HEK293 (cell line): ENCODE measurements around the gene ZNF367.
A peak's percentile ranks its signal among the peaks of the same experiment; 100 is the strongest.

ENCODE experiments used
- CTCF ChIA-PET: fragments of 350-600 bp; formaldehyde crosslinking; extraction: SDS; loops from one replicate; lab custom pipeline; 2021; ENCODE audit warnings: antibody characterized with exemption; lab: Yijun Ruan, JAX
- POLR2A ChIA-PET: fragments of 300-600 bp; formaldehyde crosslinking; extraction: SDS; loops from one replicate; lab custom pipeline; 2020; ENCODE audit warnings: antibody characterized with exemption, inconsistent platforms; lab: Yijun Ruan, JAX
- H3K27ac ChIP-seq: fragments of 200-500 bp; sonication (Bioruptor generic); 2 replicates; pipeline ENCODE4 v1.5.1; 2014; ENCODE audit warnings: low read depth, low read length, control low read depth, inconsistent platforms; ENCODE audit errors: extremely low read depth
- H3K36me3 ChIP-seq, 2 experiments: fragments of 200-500 bp in 1 of 2; sonication (Bioruptor generic) in 1 of 2; 1 replicate in 1 of 2; 2 replicates in 1 of 2; pipeline ENCODE4 v1.5.1; 2014 to 2017; ENCODE audit warnings: inconsistent platforms in 2 of 2, low read length in 2 of 2; ENCODE audit not compliant: control insufficient read depth in 2 of 2, insufficient read depth in 1 of 2
- H3K4me1 ChIP-seq: fragments of 200-500 bp; sonication (Bioruptor generic); 2 replicates; pipeline ENCODE4 v1.5.1; 2014; ENCODE audit warnings: mild to moderate bottlenecking, low read length, inconsistent platforms; ENCODE audit not compliant: control insufficient read depth, insufficient read depth
- H3K4me3 ChIP-seq: 2 replicates; pipeline ENCODE4 v1.5.1; 2011; ENCODE audit warnings: low read depth, mild to moderate bottlenecking, control low read depth, low read length, moderate library complexity
- H3K9me3 ChIP-seq: fragments of 200-500 bp; sonication (Bioruptor generic); 2 replicates; pipeline ENCODE4 v1.5.1; 2014; ENCODE audit warnings: low read depth, low read length, inconsistent platforms; ENCODE audit not compliant: control insufficient read depth, insufficient read depth
- CTCF ChIP-seq: fragments of 450-650 bp; formaldehyde crosslinking; IDR thresholded peaks from 2 replicates; pipeline ENCODE4 v1.5.1; 2016; ENCODE audit warnings: missing biosample characterization, missing genetic modification characterization
- KLF7 ChIP-seq: fragments of 450-650 bp; formaldehyde crosslinking; IDR thresholded peaks from 2 replicates; pipeline ENCODE4 v1.5.1; 2016; ENCODE audit warnings: missing biosample characterization, missing genetic modification characterization, borderline replicate concordance
- KLF9 ChIP-seq: fragments of 450-650 bp; formaldehyde crosslinking; IDR thresholded peaks from 2 replicates; pipeline ENCODE4 v1.5.1; 2016; ENCODE audit warnings: missing biosample characterization, missing genetic modification characterization, low read depth
- MEIS1 ChIP-seq: sonication (generic); formaldehyde crosslinking; IDR thresholded peaks from 2 replicates; pipeline ENCODE4 v1.8.1; 2022; ENCODE audit warnings: missing genetic modification reagents, mild to moderate bottlenecking, borderline replicate concordance
- OSR2 ChIP-seq: fragments of 450-650 bp; formaldehyde crosslinking; IDR thresholded peaks from 2 replicates; pipeline ENCODE4 v1.5.1; 2016; ENCODE audit warnings: missing biosample characterization, missing genetic modification characterization
- PRDM10 ChIP-seq: fragments of 450-650 bp; formaldehyde crosslinking; IDR thresholded peaks from 2 replicates; pipeline ENCODE4 v1.5.1; 2016; ENCODE audit warnings: missing biosample characterization, missing genetic modification characterization
- PRDM6 ChIP-seq: fragments of 450-650 bp; formaldehyde crosslinking; IDR thresholded peaks from 2 replicates; pipeline ENCODE4 v1.5.1; 2017; ENCODE audit warnings: missing biosample characterization, missing genetic modification characterization
- SP3 ChIP-seq: fragments of 450-650 bp; formaldehyde crosslinking; IDR thresholded peaks from 2 replicates; pipeline ENCODE4 v1.5.1; 2016; ENCODE audit warnings: missing biosample characterization, missing genetic modification characterization
- ZNF114 ChIP-seq: fragments of 450-650 bp; formaldehyde crosslinking; IDR thresholded peaks from 2 replicates; pipeline ENCODE4 v1.5.0; 2017; ENCODE audit warnings: missing biosample characterization, missing genetic modification characterization
- ZNF148 ChIP-seq: fragments of 450-650 bp; formaldehyde crosslinking; IDR thresholded peaks from 2 replicates; pipeline ENCODE4 v1.5.0; 2017; ENCODE audit warnings: missing biosample characterization, missing genetic modification characterization, borderline replicate concordance
- ZNF184 ChIP-seq: fragments of 450-650 bp; IDR thresholded peaks from 2 replicates; pipeline ENCODE4 v1.5.1; 2018; ENCODE audit warnings: missing biosample characterization, mild to moderate bottlenecking, missing genetic modification characterization
- ZNF214 ChIP-seq: fragments of 450-650 bp; formaldehyde crosslinking; IDR thresholded peaks from 2 replicates; pipeline ENCODE4 v1.5.1; 2017; ENCODE audit warnings: missing biosample characterization, mild to moderate bottlenecking, missing genetic modification characterization, borderline replicate concordance
- ZNF311 ChIP-seq: fragments of 450-650 bp; formaldehyde crosslinking; IDR thresholded peaks from 2 replicates; pipeline ENCODE4 v1.5.1; 2017; ENCODE audit warnings: missing biosample characterization, missing genetic modification characterization, borderline replicate concordance
- ZNF404 ChIP-seq: fragments of 450-650 bp; formaldehyde crosslinking; IDR thresholded peaks from 2 replicates; pipeline ENCODE4 v1.5.1; 2017; ENCODE audit warnings: missing biosample characterization, missing genetic modification characterization
- ZNF544 ChIP-seq: fragments of 450-650 bp; formaldehyde crosslinking; IDR thresholded peaks from 2 replicates; pipeline ENCODE4 v1.5.0; 2017; ENCODE audit warnings: missing biosample characterization, missing genetic modification characterization
- ZNF621 ChIP-seq: fragments of 450-650 bp; formaldehyde crosslinking; IDR thresholded peaks from 2 replicates; pipeline ENCODE4 v1.5.1; 2017; ENCODE audit warnings: missing biosample characterization, missing genetic modification characterization
- ZNF704 ChIP-seq: fragments of 450-650 bp; formaldehyde crosslinking; IDR thresholded peaks from 2 replicates; pipeline ENCODE4 v1.5.1; 2016; ENCODE audit warnings: missing biosample characterization, missing genetic modification characterization

Gene ZNF367

GRCh38 chr9:96459268-96460007 is 41.3 kb upstream of the ZNF367 start:
- 0 out of 2 replicates have a peak, but pooled peaks cover 4% of the 10 kb centered on the region for H3K4me1 ChIP-seq
- POLR2A ChIA-PET: no interaction called here
- H3K9me3 ChIP-seq: no peaks in the 10 kb centered on the region
- CTCF ChIA-PET: interaction anchor here (0.5 to 1.6 kb wide), 3 partner anchors 18 to 1010 kb away, joined by 3 to 6 read pairs (median 5); no protein-coding TSS in a partner anchor
- H3K4me3 ChIP-seq: no peak overlapping the region
- no peak overlapping the region for H3K27ac ChIP-seq
- TF ChIP-seq PRDM10 (tag by site-specific recombination): peak; percentile 71
- no peak for TF ChIP-seq ZNF621 (tag by site-specific recombination)
- TF ChIP-seq ZNF148 (tag by site-specific recombination): no peak
- TF ChIP-seq ZNF404 (tag by site-specific recombination): no peak
- TF ChIP-seq ZNF311: no peak
- no peak for TF ChIP-seq ZNF184 (tag by site-specific recombination)
- no peak for TF ChIP-seq SP3 (tag by site-specific recombination)
- 0 out of 2 replicates have a peak, but pooled peaks have one; percentile 16 for TF ChIP-seq PRDM6 (tag by site-specific recombination)
- peaks cover 0 to 6% of the 10 kb centered on the region in 2 experiments; a peak in 1 of 3 replicates for H3K36me3 ChIP-seq

- POLR2A ChIA-PET: interaction anchor here (1.0 kb wide), 1 partner anchor 9 kb away, joined by 6 read pairs; the partner anchor contains the start of gene HABP4
- CTCF ChIA-PET: no interaction called here
- Histone ChIP-seq H3K4me3 (no peak overlapping the region), H3K9me3 (no peaks in the 10 kb centered on the region), H3K36me3 (peaks cover 0 to 6% of the 10 kb centered on the region in 2 experiments; a peak in 1 of 3 replicates), H3K4me1 (0 out of 2 replicates have a peak, but pooled peaks cover 4% of the 10 kb centered on the region), H3K27ac (no peak overlapping the region)
- no peak for TF ChIP-seq ZNF114 (tag by site-specific recombination)
These were observed 40.1 kb upstream of the ZNF367 start for GRCh38 chr9:96458226-96458625.

- no peaks in the 10 kb centered on the region for H3K9me3 ChIP-seq
- peaks cover 0 to 6% of the 10 kb centered on the region in 2 experiments; a peak in 1 of 3 replicates for H3K36me3 ChIP-seq
- ChIA-PET POLR2A (no interaction called here), CTCF (interaction anchor here (0.6 kb wide), 1 partner anchor 50 kb away, joined by 3 read pairs; no protein-coding TSS in a partner anchor)
- no peak overlapping the region for H3K4me3 ChIP-seq
- H3K4me1 ChIP-seq: 0 out of 2 replicates have a peak, but pooled peaks cover 4% of the 10 kb centered on the region
- no peak overlapping the region for H3K27ac ChIP-seq
- TF ChIP-seq ZNF544 (tag by site-specific recombination) (no peak), KLF7 (no peak), KLF9 (tag by site-specific recombination) (no peak), CTCF (tag by site-specific recombination) (no peak), ZNF214 (tag by site-specific recombination) (no peak), OSR2 (tag by site-specific recombination) (no peak), ZNF704 (tag by site-specific recombination) (no peak), MEIS1 (CRISPR knock-in tag) (no peak)
These were observed 39.1 kb upstream of the ZNF367 start for GRCh38 chr9:96457266-96457665.
